Neuronal stem cell (in vitro differentiated cells): Measurements from ENCODE around the gene SAMD4A.
A peak's percentile ranks its signal among the peaks of the same experiment; 100 is the strongest.

Source experiments
- DNase-seq: peaks from one replicate; pipeline ENCODE4 v3.0.0-alpha.2; 2013; ENCODE audit warnings: low spot score
- H2AFZ ChIP-seq: one replicate; pipeline ENCODE4 v1.6.1; 2013; ENCODE audit warnings: mild to moderate bottlenecking, low read length, inconsistent platforms
- H2AK5ac ChIP-seq: 2 replicates; pipeline ENCODE4 v1.6.1; 2013; ENCODE audit warnings: low read depth, mild to moderate bottlenecking, inconsistent platforms, low read length, moderate library complexity, mixed read lengths
- H2BK120ac ChIP-seq: 2 replicates; pipeline ENCODE4 v1.6.1; 2013; ENCODE audit warnings: low read depth, mild to moderate bottlenecking, inconsistent platforms, low read length, moderate library complexity, mixed read lengths
- H2BK12ac ChIP-seq: one replicate; pipeline ENCODE4 v1.6.1; 2013; ENCODE audit warnings: low read length, inconsistent platforms
- H2BK15ac ChIP-seq: 2 replicates; pipeline ENCODE4 v1.6.1; 2013; ENCODE audit warnings: mild to moderate bottlenecking, low read length, inconsistent platforms, mixed read lengths
- H2BK5ac ChIP-seq: one replicate; pipeline ENCODE4 v1.6.1; 2013; ENCODE audit warnings: inconsistent platforms, mild to moderate bottlenecking, low read length, moderate library complexity
- H3K14ac ChIP-seq: one replicate; pipeline ENCODE4 v1.6.1; 2013; ENCODE audit warnings: low read length, inconsistent platforms
- H3K18ac ChIP-seq: 2 replicates; pipeline ENCODE4 v1.6.1; 2013; ENCODE audit warnings: low read length, inconsistent platforms
- H3K23ac ChIP-seq: 2 replicates; pipeline ENCODE4 v1.6.1; 2013; ENCODE audit warnings: low read depth, mild to moderate bottlenecking, mixed read lengths, low read length, inconsistent platforms; ENCODE audit not compliant: poor library complexity
- H3K27ac ChIP-seq: replicated peaks from 3 replicates; pipeline ENCODE4 v1.5.1; 2013; ENCODE audit warnings: low read length, inconsistent platforms
- H3K27me3 ChIP-seq, 3 experiments: 2 replicates each; pipeline ENCODE4 v1.6.1; 2013; ENCODE audit warnings: low read length in 3 of 3, mild to moderate bottlenecking in 2 of 3, inconsistent platforms in 1 of 3, low read depth in 1 of 3, mixed read lengths in 1 of 3, moderate library complexity in 1 of 3; ENCODE audit not compliant: control insufficient read depth in 3 of 3, insufficient read depth in 3 of 3
- H3K36me3 ChIP-seq, 2 donors: replicated peaks in 1 of 2; 2 replicates each; pipeline ENCODE4 v1.6.1; 2013; ENCODE audit warnings: low read length in 2 of 2; ENCODE audit not compliant: control insufficient read depth in 2 of 2, insufficient read depth in 2 of 2
- H3K4ac ChIP-seq: 2 replicates; pipeline ENCODE4 v1.6.1; 2013; ENCODE audit warnings: inconsistent platforms, mild to moderate bottlenecking, low read length, moderate library complexity
- H3K4me1 ChIP-seq, 2 donors: 1 replicate in 1 of 2; 2 replicates in 1 of 2; pipeline ENCODE4 v1.6.1; 2013; ENCODE audit warnings: low read length in 2 of 2, low read depth in 1 of 2; ENCODE audit not compliant: control insufficient read depth in 2 of 2, insufficient read depth in 1 of 2
- H3K4me2 ChIP-seq: one replicate; pipeline ENCODE4 v1.6.1; 2013; ENCODE audit warnings: mild to moderate bottlenecking, low read length, inconsistent platforms; ENCODE audit not compliant: insufficient read depth, poor library complexity, severe bottlenecking
- H3K4me3 ChIP-seq, 2 donors: 2 replicates each; pipeline ENCODE4 v1.5.1; 2013; ENCODE audit warnings: low read length in 2 of 2, mild to moderate bottlenecking in 2 of 2, inconsistent platforms in 1 of 2, moderate library complexity in 1 of 2
- H3K79me1 ChIP-seq: one replicate; pipeline ENCODE4 v1.6.1; 2013; ENCODE audit warnings: low read depth, mild to moderate bottlenecking, inconsistent platforms, low read length, moderate library complexity
- H3K9ac ChIP-seq: one replicate; pipeline ENCODE4 v1.6.1; 2013; ENCODE audit warnings: mild to moderate bottlenecking, low read depth, low read length, inconsistent platforms; ENCODE audit not compliant: poor library complexity
- H3K9me3 ChIP-seq, 2 donors: replicated peaks in 1 of 2; 2 replicates each; pipeline versions ENCODE3 to v1.6.1; 2013; ENCODE audit warnings: low read length in 2 of 2, mild to moderate bottlenecking in 2 of 2, inconsistent platforms in 1 of 2, low read depth in 1 of 2, mixed read lengths in 1 of 2, moderate library complexity in 1 of 2; ENCODE audit not compliant: control insufficient read depth in 2 of 2, insufficient read depth in 1 of 2
- H4K8ac ChIP-seq: one replicate; pipeline ENCODE4 v1.6.1; 2013; ENCODE audit warnings: low read depth, mild to moderate bottlenecking, inconsistent platforms, low read length, moderate library complexity
- H4K91ac ChIP-seq: one replicate; pipeline ENCODE4 v1.6.1; 2013; ENCODE audit warnings: low read length, low read depth, mild to moderate bottlenecking, inconsistent platforms; ENCODE audit not compliant: poor library complexity
- WGBS, 2 donors: extraction: QIAGEN DNeasy Blood & Tissue Kit; methylation state at CpG; one replicate each; pipeline ENCODE4 v1.1.7; 2013; ENCODE audit warnings: missing lambda C conversion rate in 2 of 2, mixed read lengths in 1 of 2; ENCODE audit not compliant: insufficient read length in 2 of 2, insufficient replicate concordance in 1 of 2; ENCODE audit errors: extremely low coverage in 2 of 2; 5-methylcytosine and 5-hydroxymethylcytosine counted together

The SAMD4A gene

DNA sequence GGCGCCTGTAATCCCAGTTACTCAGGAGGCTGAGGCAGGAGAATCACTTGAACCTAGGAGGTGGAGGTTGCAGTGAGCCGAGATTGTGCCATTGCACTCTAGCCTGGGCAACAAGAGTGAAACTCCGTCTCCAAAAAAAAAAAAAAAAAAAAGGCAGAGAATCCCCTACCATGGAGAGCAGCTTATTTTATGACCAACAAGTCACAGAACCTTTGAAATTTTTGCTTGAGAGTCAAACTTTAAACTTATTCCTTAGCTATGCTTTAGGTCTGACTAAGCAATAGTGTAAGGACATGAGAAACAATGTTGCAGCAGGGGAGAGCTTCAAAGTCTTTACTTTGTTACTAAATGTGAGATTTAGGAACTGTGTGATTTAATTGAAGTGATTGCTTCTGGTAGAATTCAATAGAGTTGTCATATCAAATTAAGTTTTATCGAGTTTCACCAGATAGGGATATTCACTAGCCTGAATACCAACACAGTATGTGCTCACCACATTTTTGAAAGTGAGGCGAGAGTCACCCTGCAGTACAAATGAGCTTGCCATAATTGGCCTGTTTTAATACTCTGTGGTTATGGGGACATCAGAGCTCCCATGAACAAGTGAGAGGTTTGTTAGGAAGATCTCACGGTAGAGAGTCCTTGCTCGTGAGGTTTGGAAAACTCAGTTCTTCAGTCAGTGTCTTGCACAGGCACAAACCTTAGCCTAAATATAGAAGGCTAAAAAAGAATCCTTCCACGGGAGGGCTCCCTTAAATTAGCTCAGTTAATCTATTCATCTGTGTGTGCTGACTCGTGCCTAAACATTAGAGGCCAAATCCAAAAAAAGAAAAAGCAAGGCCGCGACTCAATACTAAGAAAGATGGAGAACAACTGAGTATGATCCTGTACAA, 108.6 kb downstream of the SAMD4A start:
- Histone ChIP-seq H3K27ac (no peak overlapping the region), H3K4ac (no peak overlapping the region)

GRCh38 chr14:54676812-54677708, 110.1 kb downstream of the SAMD4A start:
- no peak overlapping the region for H3K4ac ChIP-seq
- no peaks in the 10 kb centered on the region for H3K79me1 ChIP-seq
- H2AFZ ChIP-seq, result peak overlapping the region; percentile 40
- peak; percentile 71 for DNase-seq
- no peak overlapping the region for H3K9ac ChIP-seq
- H2BK5ac ChIP-seq, result no peak overlapping the region
- H3K27ac ChIP-seq, result peak overlapping the region; percentile 82
- no peaks in the 10 kb centered on the region for H3K36me3 ChIP-seq
- no peak overlapping the region for H2BK12ac ChIP-seq
- no peak overlapping the region for H3K14ac ChIP-seq
- H3K4me2 ChIP-seq, result peak overlapping the region; percentile 37
- H3K4me1 ChIP-seq, result peaks cover 18 to 40% of the 10 kb centered on the region in 2 donors
- H2BK15ac ChIP-seq, result no peak overlapping the region
- H3K9me3 ChIP-seq, result no peaks in the 10 kb centered on the region
- WGBS, 2 donors, result no CpG with 5 or more reads among the region's 11 CpGs
- H2AK5ac ChIP-seq, result no peak overlapping the region
- no peak overlapping the region for H3K23ac ChIP-seq
- H4K91ac ChIP-seq, result no peak overlapping the region
- no peak overlapping the region for H4K8ac ChIP-seq
- H3K4me3 ChIP-seq, result no peak overlapping the region
- no peaks in the 10 kb centered on the region for H3K27me3 ChIP-seq
- no peak overlapping the region for H3K18ac ChIP-seq
- no peak overlapping the region for H2BK120ac ChIP-seq

More for the DNA sequence above, 108.6 kb downstream of the SAMD4A start:
- Histone ChIP-seq H3K9ac (no peak overlapping the region), H3K4me1 (peaks cover 20 to 40% of the 10 kb centered on the region in 2 donors), H3K4me3 (no peak overlapping the region), H2BK12ac (no peak overlapping the region), H2BK5ac (no peak overlapping the region), H3K27me3 (no peaks in the 10 kb centered on the region), H3K14ac (no peak overlapping the region), H4K8ac (no peak overlapping the region), H3K4me2 (no peak overlapping the region), H4K91ac (no peak overlapping the region), H3K23ac (no peak overlapping the region), H2BK15ac (no peak overlapping the region), H3K18ac (no peak overlapping the region), H3K79me1 (no peaks in the 10 kb centered on the region), H2AFZ (no peak overlapping the region), H3K9me3 (no peaks in the 10 kb centered on the region), H3K36me3 (no peaks in the 10 kb centered on the region), H2AK5ac (no peak overlapping the region), H2BK120ac (no peak overlapping the region)
- no peak for DNase-seq
- WGBS, 2 donors, result no CpG with 5 or more reads among the region's 11 CpGs

- no peak overlapping the region for H3K23ac ChIP-seq
- no peak overlapping the region for H3K9ac ChIP-seq
- H2BK12ac ChIP-seq, result no peak overlapping the region
- no peak for DNase-seq
- H3K27ac ChIP-seq, result no peak overlapping the region
- H2AFZ ChIP-seq, result no peak overlapping the region
- H3K14ac ChIP-seq, result no peak overlapping the region
- no peak overlapping the region for H4K8ac ChIP-seq
- peaks cover 14 to 22% of the 10 kb centered on the region in 2 donors for H3K4me1 ChIP-seq
- H3K36me3 ChIP-seq, result no peaks in the 10 kb centered on the region
- no peak overlapping the region for H2BK120ac ChIP-seq
- H3K18ac ChIP-seq, result no peak overlapping the region
- no peak overlapping the region for H4K91ac ChIP-seq
- H3K4ac ChIP-seq, result no peak overlapping the region
- whole genome bisulfite sequencing, 2 donors, result no CpG with 5 or more reads among the region's 6 CpGs
- no peak overlapping the region for H2AK5ac ChIP-seq
- no peak overlapping the region for H3K4me3 ChIP-seq
- no peaks in the 10 kb centered on the region for H3K27me3 ChIP-seq
- no peak overlapping the region for H2BK15ac ChIP-seq
- no peak overlapping the region for H2BK5ac ChIP-seq
- H3K4me2 ChIP-seq, result no peak overlapping the region
- no peaks in the 10 kb centered on the region for H3K79me1 ChIP-seq
- H3K9me3 ChIP-seq, result peaks cover 0 to 3% of the 10 kb centered on the region in 2 donors
Observed at GRCh38 chr14:54680651-54681050, 113.7 kb downstream of the SAMD4A start.

GRCh38 chr14:54681811-54682261, 114.9 kb downstream of the SAMD4A start:
- Histone ChIP-seq H3K4me2 (no peak overlapping the region), H3K27ac (no peak overlapping the region), H2AK5ac (no peak overlapping the region)

More at GRCh38 chr14:54681811-54682261, 114.9 kb downstream of the SAMD4A start:
- Histone ChIP-seq H3K4me3 (no peak overlapping the region), H2BK5ac (no peak overlapping the region), H2AFZ (no peak overlapping the region), H4K91ac (no peak overlapping the region), H2BK15ac (no peak overlapping the region), H3K27me3 (no peaks in the 10 kb centered on the region), H4K8ac (no peak overlapping the region), H3K14ac (no peak overlapping the region), H3K4ac (no peak overlapping the region), H3K36me3 (no peaks in the 10 kb centered on the region), H3K18ac (no peak overlapping the region), H3K9ac (no peak overlapping the region), H3K79me1 (no peaks in the 10 kb centered on the region), H3K4me1 (peaks cover 11 to 12% of the 10 kb centered on the region in 2 donors), H2BK120ac (no peak overlapping the region), H2BK12ac (no peak overlapping the region), H3K9me3 (peaks cover 0 to 6% of the 10 kb centered on the region in 2 donors), H3K23ac (no peak overlapping the region)
- whole genome bisulfite sequencing, 2 donors, result no CpG with 5 or more reads among the region's 4 CpGs
- no peak for DNase-seq
